T-cell (primary cell): ENCODE results near the gene SDR9C7. TPM values are rescaled to one million over a fixed set of nuclear protein-coding genes. Genes with fewer than 3 reads are reported as not detected.
A peak's percentile ranks its signal among the peaks of the same experiment; 100 is the strongest.

Experiments
- ATAC-seq, 4 experiments: fragments of 200-7000 bp in 3 of 4; fragments of 150-1000 bp in 1 of 4; cut with Tn5 transposase; replicated peaks in 1 of 4; 1 replicate in 3 of 4; 2 replicates in 1 of 4; pipeline ENCODE4 v1.10.0; 2021; ENCODE audit warnings: moderate library complexity in 3 of 4, mild to moderate bottlenecking in 2 of 4, moderate number of reproducible peaks in 1 of 4
- CTCF ChIA-PET, 2 donors: fragments of 300-600 bp; sonication (Branson Sonifier 250); formaldehyde crosslinking; loops; one replicate each; lab custom pipeline; 2022; ENCODE audit warnings: antibody characterized with exemption in 2 of 2; lab: Charles Lee
- POLR2A ChIA-PET, 2 donors: fragments of 300-600 bp; sonication (Branson Sonifier 250); formaldehyde crosslinking; loops; one replicate each; lab custom pipeline; 2022; ENCODE audit warnings: antibody characterized with exemption in 2 of 2; lab: Charles Lee
- DNase-seq, 35 experiments: peaks; one replicate each; pipeline versions ENCODE4 v3.0.0 to v3.0.0-alpha.2; 2013 to 2023
- H3K27ac ChIP-seq: one replicate; pipeline ENCODE4 v1.5.1; 2013; ENCODE audit warnings: low read length
- H3K27me3 ChIP-seq, 2 experiments: replicated peaks in 1 of 2; 1 replicate in 1 of 2; 2 replicates in 1 of 2; pipeline versions ENCODE4 v1.6.1 to v1.7.0; 2013; ENCODE audit warnings: low read length in 1 of 2, mixed read lengths in 1 of 2; ENCODE audit not compliant: control insufficient read depth in 2 of 2, insufficient read depth in 2 of 2; ENCODE audit errors: extremely low read depth in 1 of 2
- H3K36me3 ChIP-seq, 2 donors: 1 replicate in 1 of 2; 2 replicates in 1 of 2; pipeline versions ENCODE4 v1.6.1 to v1.7.0; 2013; ENCODE audit warnings: low read length in 1 of 2; ENCODE audit not compliant: control insufficient read depth in 2 of 2, insufficient read depth in 1 of 2; ENCODE audit errors: extremely low read depth in 1 of 2
- H3K4me1 ChIP-seq, 2 experiments: 1 replicate in 1 of 2; 2 replicates in 1 of 2; pipeline versions ENCODE4 v1.6.1 to v1.7.0; 2013; ENCODE audit warnings: low read length in 2 of 2, mixed read lengths in 1 of 2; ENCODE audit not compliant: insufficient read depth in 2 of 2, control insufficient read depth in 1 of 2; ENCODE audit errors: extremely low read depth in 1 of 2
- H3K4me3 ChIP-seq, 2 donors: 1 replicate in 1 of 2; 2 replicates in 1 of 2; pipeline versions ENCODE4 v1.5.1 to v1.7.0; 2013; ENCODE audit warnings: mild to moderate bottlenecking in 2 of 2, low read length in 1 of 2, moderate library complexity in 1 of 2; ENCODE audit not compliant: control insufficient read depth in 1 of 2; ENCODE audit errors: extremely low read depth in 1 of 2
- H3K9me3 ChIP-seq: 2 replicates; pipeline ENCODE4 v1.7.0; 2013
- H3K27ac Mint-ChIP-seq, 2 donors: one replicate each; pipeline ENCODE4 v1.8.0; 2020 to 2021; ENCODE audit warnings: mild to moderate bottlenecking in 2 of 2, mixed read lengths in 2 of 2
- H3K27me3 Mint-ChIP-seq, 2 donors: one replicate each; pipeline ENCODE4 v1.8.0; 2021 to 2022; ENCODE audit warnings: mixed read lengths in 2 of 2
- H3K36me3 Mint-ChIP-seq: one replicate; pipeline ENCODE4 v1.8.0; 2021; ENCODE audit warnings: mixed read lengths
- H3K4me1 Mint-ChIP-seq, 3 donors: one replicate each; pipeline ENCODE4 v1.8.0; 2020 to 2022; ENCODE audit warnings: mixed read lengths in 3 of 3, mild to moderate bottlenecking in 1 of 3
- H3K4me3 Mint-ChIP-seq, 3 donors: one replicate each; pipeline ENCODE4 v1.8.0; 2020 to 2022; ENCODE audit warnings: mild to moderate bottlenecking in 3 of 3, mixed read lengths in 3 of 3, moderate library complexity in 3 of 3
- H3K9me3 Mint-ChIP-seq, 3 donors: one replicate each; pipeline ENCODE4 v1.8.0; 2020 to 2022; ENCODE audit warnings: mixed read lengths in 3 of 3
- WGBS: methylation state at CpG from one replicate; pipeline ENCODE4 v1.1.5; 2013; ENCODE audit warnings: missing lambda C conversion rate; ENCODE audit not compliant: insufficient coverage; 5-methylcytosine and 5-hydroxymethylcytosine counted together
- total RNA-seq, 35 experiments: library from RNA in 6 of 35; stranded (reverse) in 6 of 35; fragments of 120-200 nt in 1 of 35; gene quantifications; one replicate each; pipeline versions ENCODE4 v1.2.1 to v1.2.4 and lab custom pipeline; 2013 to 2026

SDR9C7 gene
- total RNA-seq, 5 donors from 2014 or later (not counting 1 experiment from before 2014, with no cell fraction given), result not detected

DNA sequence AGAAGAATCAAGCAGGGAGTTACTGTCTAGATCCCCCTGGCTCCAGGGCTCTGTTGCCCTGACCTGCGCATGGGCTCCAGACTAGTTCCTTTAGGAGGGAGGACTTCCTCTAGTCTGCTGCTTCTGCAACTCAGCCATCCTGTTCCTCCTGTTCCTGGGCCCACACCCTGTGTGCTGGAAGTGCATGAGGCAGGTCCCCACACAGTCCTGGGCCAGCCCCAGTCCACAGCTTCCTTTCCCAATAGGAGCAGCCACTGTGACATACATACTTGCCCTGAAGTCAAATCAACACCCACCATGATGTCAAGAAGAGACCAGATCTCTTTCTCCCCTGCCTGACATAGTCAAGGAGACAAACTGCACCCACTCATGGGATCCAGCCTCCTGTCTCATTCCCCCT, 1.3 kb downstream of the SDR9C7 start:
- H3K4me1 ChIP-seq, result peaks cover 4 to 7% of the 10 kb centered on the region in 2 experiments
- H3K4me3 ChIP-seq, result no peak overlapping the region
- H3K4me1 Mint-ChIP-seq, result peaks cover 4 to 18% (median 4%) of the 10 kb centered on the region in 3 donors
- H3K27me3 ChIP-seq, result peaks cover 0 to 20% of the 10 kb centered on the region in 2 experiments
- peaks cover 3 to 7% of the 10 kb centered on the region in 2 donors for H3K27me3 Mint-ChIP-seq
- H3K27ac Mint-ChIP-seq, result no peak overlapping the region
- no peak overlapping the region for H3K27ac ChIP-seq
- POLR2A ChIA-PET, result no interaction called here
- no peak for DNase-seq
- H3K9me3 Mint-ChIP-seq, result no peaks in the 10 kb centered on the region
- no peaks in the 10 kb centered on the region for H3K36me3 Mint-ChIP-seq
- no peak overlapping the region for H3K4me3 Mint-ChIP-seq
- ATAC-seq, result no peak
- no peaks in the 10 kb centered on the region for H3K9me3 ChIP-seq
- WGBS, result 100% methylated on average over 1 of the region's 1 CpG
- CTCF ChIA-PET, result no interaction called here
- no peaks in the 10 kb centered on the region for H3K36me3 ChIP-seq

DNA sequence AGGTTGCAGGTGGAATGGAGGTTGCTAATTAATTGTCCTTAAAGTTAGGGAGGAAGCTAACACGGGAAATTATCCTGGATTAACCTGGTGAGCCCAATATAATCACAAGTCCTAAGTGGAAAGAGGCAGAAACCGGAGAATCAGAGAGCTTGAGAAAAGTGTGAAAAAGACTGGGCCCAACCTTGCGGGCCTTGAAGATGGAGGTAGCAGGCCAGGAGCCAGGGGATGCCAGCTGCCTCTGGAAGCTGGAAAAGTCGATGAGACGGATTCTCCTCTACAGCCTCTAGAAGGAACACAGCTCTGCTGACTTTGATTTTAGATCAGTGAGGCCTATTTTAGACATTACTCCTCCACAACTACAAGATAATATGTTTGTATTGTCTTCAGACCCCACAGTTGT, 2.1 kb downstream of the SDR9C7 start:
- peaks cover 0 to 3% of the 10 kb centered on the region in 2 donors for H3K27me3 Mint-ChIP-seq
- POLR2A ChIA-PET, result no interaction called here
- H3K27ac Mint-ChIP-seq, result no peak overlapping the region

DNA sequence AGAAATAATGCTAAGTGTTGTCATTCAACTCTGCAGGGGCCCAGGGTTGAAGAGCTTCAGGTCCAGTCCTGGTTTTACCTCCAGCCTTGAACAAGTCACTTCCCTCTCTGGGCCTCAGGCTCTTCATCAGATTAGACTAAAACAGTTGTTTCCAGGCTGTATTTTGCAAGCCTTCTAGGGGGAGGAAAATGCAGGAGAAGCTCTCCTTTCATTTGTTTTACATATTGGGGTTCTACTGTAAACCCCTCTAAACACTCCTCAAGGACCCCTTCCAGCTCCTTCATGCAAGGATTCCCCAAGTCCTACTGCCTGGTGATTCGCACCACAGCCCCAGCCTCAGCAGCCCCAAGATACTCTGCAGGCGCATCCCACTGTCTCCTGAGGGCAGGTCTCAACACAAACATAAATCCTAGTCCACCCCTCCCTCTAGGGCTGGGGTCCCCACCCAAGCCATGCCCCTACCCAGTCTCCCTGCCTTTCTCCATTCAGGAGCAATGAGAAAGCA, 2.7 kb downstream of the SDR9C7 start:
- 92% methylated on average over 2 of the region's 2 CpGs for WGBS

More for the DNA sequence above, 2.1 kb downstream of the SDR9C7 start:
- CTCF ChIA-PET, result no interaction called here
- no peak overlapping the region for H3K4me3 ChIP-seq
- ATAC-seq, result no peak
- peaks cover 4 to 7% of the 10 kb centered on the region in 2 experiments for H3K4me1 ChIP-seq
- H3K36me3 ChIP-seq, result no peaks in the 10 kb centered on the region
- Mint-ChIP-seq H3K4me1 (peaks cover 4 to 18% (median 4%) of the 10 kb centered on the region in 3 donors), H3K36me3 (no peaks in the 10 kb centered on the region), H3K4me3 (no peak overlapping the region), H3K9me3 (no peaks in the 10 kb centered on the region)
- no peak overlapping the region for H3K27ac ChIP-seq
- no peak for DNase-seq
- WGBS, result 60% methylated on average over 3 of the region's 5 CpGs
- peaks cover 0 to 16% of the 10 kb centered on the region in 2 experiments for H3K27me3 ChIP-seq
- H3K9me3 ChIP-seq, result no peaks in the 10 kb centered on the region

GRCh38 chr12:56930241-56930640, 4.0 kb downstream of the SDR9C7 start:
- DNase-seq (no peak), ATAC-seq (no peak)
- Histone ChIP-seq H3K36me3 (no peaks in the 10 kb centered on the region), H3K27me3 (peaks cover 0 to 21% of the 10 kb centered on the region in 2 experiments), H3K4me3 (no peak overlapping the region), H3K4me1 (peaks cover 4 to 7% of the 10 kb centered on the region in 2 experiments), H3K27ac (no peak overlapping the region), H3K9me3 (no peaks in the 10 kb centered on the region)
- ChIA-PET CTCF (no interaction called here), POLR2A (no interaction called here)
- Mint-ChIP-seq H3K4me3 (no peak overlapping the region), H3K27me3 (no peaks in the 10 kb centered on the region), H3K27ac (no peak overlapping the region), H3K36me3 (no peaks in the 10 kb centered on the region), H3K9me3 (no peaks in the 10 kb centered on the region), H3K4me1 (peaks cover 4 to 18% (median 4%) of the 10 kb centered on the region in 3 donors)
- 84% methylated on average over 8 of the region's 8 CpGs for WGBS

More for the DNA sequence above, 2.7 kb downstream of the SDR9C7 start:
- Mint-ChIP-seq H3K27ac (peak overlapping the region in 1 of 2 donors; percentile 23), H3K27me3 (no peaks in the 10 kb centered on the region), H3K4me3 (no peak overlapping the region), H3K4me1 (peaks cover 4 to 18% (median 4%) of the 10 kb centered on the region in 3 donors), H3K9me3 (no peaks in the 10 kb centered on the region), H3K36me3 (no peaks in the 10 kb centered on the region)
- Histone ChIP-seq H3K27me3 (peaks cover 0 to 14% of the 10 kb centered on the region in 2 experiments), H3K9me3 (no peaks in the 10 kb centered on the region), H3K4me1 (peaks cover 4 to 7% of the 10 kb centered on the region in 2 experiments), H3K27ac (no peak overlapping the region), H3K36me3 (no peaks in the 10 kb centered on the region), H3K4me3 (no peak overlapping the region)
- POLR2A ChIA-PET, result no interaction called here
- no peak for ATAC-seq
- CTCF ChIA-PET, result no interaction called here
- DNase-seq, result peak in 3 of 35 experiments; percentile 2 to 50 (median 8)

- H3K4me3 Mint-ChIP-seq, result no peak overlapping the region
- Histone ChIP-seq H3K27ac (no peak overlapping the region), H3K36me3 (no peaks in the 10 kb centered on the region), H3K4me1 (peaks cover 4 to 7% of the 10 kb centered on the region in 2 experiments), H3K9me3 (no peaks in the 10 kb centered on the region), H3K27me3 (peaks cover 0 to 24% of the 10 kb centered on the region in 2 experiments), H3K4me3 (no peak overlapping the region)
- H3K27ac Mint-ChIP-seq, result no peak overlapping the region
- no peak for DNase-seq
- ChIA-PET CTCF (no interaction called here), POLR2A (no interaction called here)
- H3K36me3 Mint-ChIP-seq, result no peaks in the 10 kb centered on the region
- H3K9me3 Mint-ChIP-seq, result no peaks in the 10 kb centered on the region
- no peak for ATAC-seq
- H3K4me1 Mint-ChIP-seq, result peaks cover 4 to 14% (median 4%) of the 10 kb centered on the region in 3 donors
- WGBS, result 100% methylated on average over 2 of the region's 4 CpGs
- H3K27me3 Mint-ChIP-seq, result no peaks in the 10 kb centered on the region
These were observed 4.4 kb downstream of the SDR9C7 start for GRCh38 chr12:56929780-56930179.

- Histone ChIP-seq H3K4me3 (no peak overlapping the region), H3K27me3 (peaks cover 0 to 20% of the 10 kb centered on the region in 2 experiments), H3K36me3 (no peaks in the 10 kb centered on the region), H3K4me1 (peaks cover 4 to 7% of the 10 kb centered on the region in 2 experiments), H3K9me3 (no peaks in the 10 kb centered on the region), H3K27ac (no peak overlapping the region)
- Mint-ChIP-seq H3K4me1 (peaks cover 4 to 13% (median 4%) of the 10 kb centered on the region in 3 donors), H3K4me3 (no peak overlapping the region), H3K27me3 (no peaks in the 10 kb centered on the region), H3K9me3 (no peaks in the 10 kb centered on the region), H3K36me3 (no peaks in the 10 kb centered on the region), H3K27ac (no peak overlapping the region)
- ChIA-PET POLR2A (no interaction called here), CTCF (no interaction called here)
- WGBS, result 21% methylated on average over 2 of the region's 3 CpGs
- ATAC-seq (no peak), DNase-seq (no peak)
These were observed 5.9 kb downstream of the SDR9C7 start for GRCh38 chr12:56928262-56928661.
